Activated CD4-positive, CD25-positive, alpha-beta regulatory T cell treated with anti-CD3 and anti-CD28 coated beads, Interleukin-2, amount 50 U/mL, for 16 hours (primary cell): ENCODE measurements around the gene TSC2.
"Not testable (repeated sequence)": the region's sequence is repeated elsewhere in the genome, so short reads cannot be mapped to it uniquely, and the experiment has no call there.

Source experiments
- DNase-seq: peaks from one replicate; pipeline ENCODE4 v3.0.0-alpha.2; 2020; ENCODE audit warnings: low read depth, low spot score

TSC2 gene

DNA sequence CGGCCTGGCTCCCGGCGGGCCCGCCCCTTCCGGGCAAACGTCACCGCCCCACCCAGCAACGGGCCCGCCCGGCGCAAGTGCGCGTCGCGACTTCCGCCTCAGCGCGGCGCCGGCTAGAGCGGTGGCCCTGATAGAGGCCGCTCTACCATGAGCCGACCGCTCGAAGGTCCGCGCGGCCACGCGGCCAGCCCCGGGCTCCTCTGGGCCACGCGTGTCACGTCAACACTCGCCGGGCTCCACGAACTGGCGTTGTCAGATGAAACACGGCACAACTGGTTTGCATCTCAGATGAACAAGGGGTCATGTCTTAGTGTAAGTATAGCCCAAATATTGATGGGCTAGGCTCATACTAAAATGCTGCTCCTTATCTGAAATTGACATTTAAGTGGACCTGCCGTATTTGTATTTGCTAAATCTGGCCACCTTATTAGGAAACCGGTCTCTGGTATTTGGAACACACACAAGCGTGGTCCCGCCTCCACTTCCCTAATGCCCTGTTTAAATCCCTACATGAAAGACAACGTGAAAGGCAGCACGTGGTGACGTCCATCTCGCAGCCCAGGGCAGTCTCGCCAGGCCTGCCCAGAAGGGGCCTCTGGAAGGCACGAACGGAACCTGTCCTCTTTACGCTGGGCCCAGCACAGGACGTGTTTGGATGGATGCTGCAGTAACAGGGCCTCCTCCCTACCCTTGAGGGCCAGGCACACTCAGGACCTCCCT lies 37.8 kb upstream of the TSC2 start, which contains the start of gene ZNF598:
TSS of gene ZNF598 (minus strand) at position 31 of the 720 bp plus-strand sequence.
- DNase-seq = peak; percentile 57

DNA sequence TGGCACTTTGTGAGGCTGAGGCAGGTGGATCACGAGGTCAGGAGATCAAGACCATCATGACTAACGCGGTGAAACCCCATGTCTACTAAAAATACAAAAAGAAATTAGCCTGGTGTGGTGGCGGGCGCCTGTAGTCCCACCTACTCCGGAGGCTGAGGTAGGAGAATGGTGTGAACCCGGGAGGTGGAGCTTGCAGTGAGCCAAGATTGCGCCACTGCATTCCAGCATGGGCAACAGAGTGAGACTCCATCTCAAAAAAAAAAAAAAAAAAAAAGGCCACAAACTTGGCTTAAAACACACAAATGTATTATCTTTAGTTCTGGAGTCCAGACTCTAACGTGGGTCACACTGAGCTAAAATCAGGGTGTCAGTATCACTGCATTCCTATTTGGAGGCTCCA lies 36.1 kb upstream of the TSC2 start:
- not testable (repeated sequence) for DNase-seq

DNA sequence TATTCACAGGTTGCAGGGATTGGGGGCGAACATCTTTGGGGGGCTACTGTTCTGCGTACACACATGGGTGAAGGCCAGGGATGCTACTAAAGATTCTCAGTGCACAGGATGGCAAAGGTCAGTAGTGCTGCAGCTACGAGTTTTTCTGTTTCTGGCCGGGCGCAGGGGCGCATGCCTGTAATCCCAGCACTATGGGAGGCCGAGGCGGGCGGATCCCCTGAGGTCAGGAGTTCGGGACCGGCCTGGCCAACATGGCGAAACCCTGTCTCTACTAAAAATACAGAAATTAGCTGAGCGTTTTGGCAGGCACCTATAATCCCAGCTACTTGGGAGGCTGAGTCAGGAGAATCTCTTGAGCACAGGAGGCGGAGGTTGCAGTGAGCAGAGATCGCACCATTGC lies 34.3 kb upstream of the TSC2 start:
- DNase-seq = no peak

DNA sequence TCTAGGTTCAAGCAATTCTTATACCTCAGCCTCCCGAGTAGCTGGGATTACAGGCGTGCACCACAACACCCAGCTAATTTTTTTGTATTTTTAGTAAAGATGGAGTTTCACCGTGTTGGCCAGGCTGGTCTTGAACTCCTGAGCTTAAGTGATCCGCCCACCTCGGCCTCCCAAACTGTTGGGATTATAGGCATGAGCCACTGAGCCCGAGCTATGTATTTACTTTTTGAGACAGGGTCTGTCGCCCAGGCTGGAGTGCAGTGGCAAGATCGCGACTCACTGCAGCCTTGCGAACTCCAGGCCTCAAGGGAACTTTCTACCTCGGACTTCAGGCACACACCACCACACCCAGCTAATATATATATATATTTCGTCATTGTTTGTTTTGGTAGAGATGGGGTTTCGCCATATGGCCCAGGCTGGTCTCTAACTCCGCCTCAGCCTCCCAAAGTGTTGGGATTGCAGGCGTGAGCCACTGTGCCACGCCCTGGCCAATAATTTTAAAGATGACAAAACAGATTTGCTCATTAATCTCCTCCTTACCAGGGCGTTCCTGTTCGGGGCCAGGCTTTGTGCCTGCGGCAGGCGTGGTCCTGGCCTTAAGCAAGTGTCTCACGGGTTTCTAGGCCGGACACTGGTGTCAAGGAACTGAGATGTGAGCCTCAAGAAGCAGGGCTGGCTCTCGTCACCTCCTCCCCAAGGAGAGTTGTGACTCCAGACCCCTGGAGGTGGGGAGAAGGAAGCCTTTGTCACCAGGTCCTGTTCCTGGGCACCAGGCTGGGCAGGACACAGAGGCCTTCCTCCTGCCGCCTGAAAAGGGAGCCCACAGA lies 32.5 kb upstream of the TSC2 start:
- DNase-seq = no peak

DNA sequence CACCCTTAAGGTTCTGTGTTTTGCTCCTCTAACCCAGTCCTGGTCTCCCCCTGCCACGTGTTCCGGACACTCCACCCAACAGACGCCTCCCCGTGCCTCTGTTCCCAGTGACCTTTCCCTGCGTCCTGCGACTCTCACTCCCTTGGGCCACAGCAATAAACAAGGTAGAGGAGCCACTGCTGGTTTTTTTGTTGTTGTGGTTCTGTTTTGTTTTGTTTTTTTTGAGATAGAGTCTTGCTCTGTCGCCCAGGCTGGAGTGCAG lies 31.9 kb upstream of the TSC2 start:
- no peak for DNase-seq

DNA sequence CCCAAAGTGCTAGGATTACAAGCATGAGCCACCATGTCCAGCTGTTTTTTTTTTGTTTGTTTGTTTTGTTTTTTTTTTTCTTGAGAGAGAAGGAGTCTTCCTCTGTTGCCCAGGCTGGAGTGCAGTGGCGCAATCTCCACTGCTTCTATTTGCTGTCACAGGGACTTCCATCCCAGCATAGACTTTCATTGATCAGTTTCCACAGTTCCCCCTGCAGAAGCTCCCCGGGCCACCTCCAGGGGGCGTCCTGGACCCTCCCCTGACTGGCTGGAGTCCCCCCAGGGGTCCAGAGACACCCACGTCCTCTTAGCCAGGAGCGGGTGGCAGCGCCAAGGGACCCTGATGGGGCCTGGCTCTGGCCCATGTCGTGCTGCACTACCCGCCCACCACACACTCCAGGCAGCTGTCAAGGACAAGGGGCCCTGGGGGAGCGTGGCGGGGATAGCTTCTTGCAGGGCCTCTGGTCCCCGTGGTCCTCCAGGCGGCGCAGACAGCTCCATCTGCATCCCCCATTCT lies 31.3 kb upstream of the TSC2 start:
- no peak for DNase-seq

DNA sequence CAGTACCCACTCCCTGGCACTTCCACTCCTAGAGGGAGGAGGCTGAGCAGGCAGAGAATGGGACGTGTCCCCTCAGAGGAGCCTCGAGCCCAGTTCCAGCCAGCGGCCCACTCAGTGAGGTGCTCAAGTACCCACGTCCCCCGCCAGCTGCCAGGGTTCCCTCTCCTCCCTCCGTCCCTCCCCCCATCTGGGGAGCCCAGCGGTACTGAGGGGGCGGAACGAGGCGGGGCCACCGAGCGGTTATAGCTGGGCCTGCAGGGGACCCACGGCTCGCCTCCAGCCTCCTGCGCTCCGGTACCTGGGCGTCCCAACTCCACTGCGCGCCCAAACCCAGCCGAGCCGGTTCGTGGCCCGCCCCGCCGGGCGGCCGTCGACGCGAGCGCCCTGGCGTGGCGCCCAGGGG lies 28.3 kb upstream of the TSC2 start, which contains the start of gene NPW:
TSS of gene NPW (plus strand) at position 268 of the 403 bp plus-strand sequence.
- DNase-seq = no peak

DNA sequence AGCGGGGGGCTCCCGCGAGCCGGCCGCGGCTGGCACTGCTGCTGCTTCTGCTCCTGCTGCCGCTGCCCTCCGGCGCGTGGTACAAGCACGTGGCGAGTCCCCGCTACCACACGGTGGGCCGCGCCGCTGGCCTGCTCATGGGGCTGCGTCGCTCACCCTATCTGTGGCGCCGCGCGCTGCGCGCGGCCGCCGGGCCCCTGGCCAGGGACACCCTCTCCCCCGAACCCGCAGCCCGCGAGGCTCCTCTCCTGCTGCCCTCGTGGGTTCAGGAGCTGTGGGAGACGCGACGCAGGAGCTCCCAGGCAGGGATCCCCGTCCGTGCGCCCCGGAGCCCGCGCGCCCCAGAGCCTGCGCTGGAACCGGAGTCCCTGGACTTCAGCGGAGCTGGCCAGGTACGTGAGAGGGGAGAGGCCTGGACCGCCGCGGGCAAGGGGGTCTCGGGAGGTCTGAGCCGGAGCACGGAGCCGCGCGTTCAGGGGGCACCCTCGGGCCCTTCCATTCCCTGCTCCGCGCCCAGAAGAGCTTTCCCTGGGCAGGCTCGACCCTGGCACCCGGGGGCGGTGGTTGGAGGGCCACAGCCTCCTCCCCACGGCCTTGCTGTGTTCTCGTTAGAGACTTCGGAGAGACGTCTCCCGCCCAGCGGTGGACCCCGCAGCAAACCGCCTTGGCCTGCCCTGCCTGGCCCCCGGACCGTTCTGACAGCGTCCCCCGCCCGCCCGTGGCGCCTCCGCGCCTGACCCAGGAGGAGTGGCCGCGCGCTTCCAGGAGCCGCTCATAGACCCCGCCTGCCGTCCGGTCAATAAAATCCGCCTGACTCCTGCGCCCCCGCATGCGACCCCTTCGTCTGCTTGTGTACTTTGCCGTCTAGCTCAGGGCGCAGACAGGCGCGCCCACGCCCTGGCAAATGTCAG lies 27.6 kb upstream of the TSC2 start:
- no peak for DNase-seq

DNA sequence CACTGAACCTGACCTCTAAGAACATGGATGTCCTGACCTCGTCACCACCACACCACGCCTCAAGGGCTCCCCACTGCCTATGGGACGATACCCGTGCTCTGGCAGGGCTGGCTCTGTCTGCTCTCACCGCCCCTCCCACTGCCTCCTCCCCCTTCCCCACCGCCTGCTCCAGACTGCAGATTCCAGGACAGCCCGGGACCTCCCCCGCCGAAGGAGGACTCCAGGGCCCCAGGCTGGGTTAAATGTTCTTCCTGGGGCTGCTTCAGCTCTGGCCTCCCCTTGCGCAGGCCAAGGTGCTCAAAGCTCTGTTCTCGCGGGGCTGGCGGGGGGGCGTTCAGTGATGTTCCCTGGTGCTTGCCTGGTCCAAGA lies 25.1 kb upstream of the TSC2 start:
- DNase-seq = no peak

DNA sequence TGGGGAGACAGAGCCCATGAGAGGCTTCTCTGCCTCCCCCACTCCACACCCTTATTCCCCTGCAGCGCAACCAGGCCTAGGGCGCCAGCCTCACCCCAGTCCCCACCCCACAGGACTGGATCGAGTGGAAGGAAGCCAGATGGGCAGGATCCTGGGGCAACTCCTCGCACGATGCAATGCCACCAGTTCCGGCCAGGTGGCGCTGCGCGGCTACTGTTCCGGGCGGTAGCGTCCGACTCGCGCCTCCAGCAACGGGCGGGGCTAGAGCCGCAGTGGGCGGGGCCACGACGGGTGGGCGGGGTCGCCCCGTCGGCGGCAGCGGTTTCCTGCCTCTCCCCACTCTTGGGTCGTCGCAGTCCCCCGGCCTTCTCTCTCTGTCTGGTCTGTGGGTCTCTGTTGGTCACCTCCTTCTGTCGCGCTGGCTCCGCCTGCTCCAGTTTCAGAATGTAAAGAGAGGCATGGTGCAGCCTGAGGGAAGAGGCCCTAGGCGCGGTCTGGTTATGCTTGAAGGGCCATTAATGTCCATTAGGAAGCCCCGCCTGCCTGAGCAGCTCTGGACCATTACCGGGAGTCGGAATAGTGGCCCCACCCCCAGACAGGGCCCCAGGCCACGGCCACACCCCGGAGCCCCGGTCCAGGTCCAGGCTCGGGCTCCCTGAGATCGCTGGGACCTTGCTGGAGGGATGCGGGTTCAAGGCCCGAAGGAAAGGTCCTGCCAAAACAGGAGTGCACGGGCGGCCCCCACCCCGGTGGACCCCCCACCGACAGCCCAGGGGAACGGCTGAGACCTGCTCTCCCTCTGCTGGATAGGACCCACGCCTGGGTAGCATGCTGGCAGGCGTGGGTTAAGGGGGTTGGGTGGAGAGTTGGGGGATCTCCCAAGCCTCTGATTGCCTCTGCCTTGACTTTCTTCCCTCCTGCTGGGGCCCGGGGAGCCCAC lies 24.4 kb upstream of the TSC2 start:
- DNase-seq = peak; percentile 93

DNA sequence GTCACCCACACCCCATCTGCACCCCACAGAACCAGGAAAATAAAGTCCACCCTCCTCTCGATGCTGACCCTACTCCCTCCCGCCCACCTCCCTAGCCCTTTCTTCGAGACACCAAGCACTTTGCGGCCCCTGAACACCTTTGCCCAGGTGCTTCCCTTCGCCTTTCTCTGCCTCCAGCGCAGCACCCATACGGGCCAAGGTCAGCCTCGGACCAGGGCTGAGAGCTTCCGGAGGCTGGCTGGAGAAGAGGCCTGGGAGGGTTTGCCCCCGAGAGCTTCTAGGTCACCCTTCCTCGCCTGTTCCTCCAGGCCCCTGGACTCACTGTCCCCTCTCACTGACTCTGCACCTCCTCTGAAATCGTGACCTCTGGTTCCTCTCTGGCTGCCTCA lies 23.8 kb upstream of the TSC2 start:
- no peak for DNase-seq

DNA sequence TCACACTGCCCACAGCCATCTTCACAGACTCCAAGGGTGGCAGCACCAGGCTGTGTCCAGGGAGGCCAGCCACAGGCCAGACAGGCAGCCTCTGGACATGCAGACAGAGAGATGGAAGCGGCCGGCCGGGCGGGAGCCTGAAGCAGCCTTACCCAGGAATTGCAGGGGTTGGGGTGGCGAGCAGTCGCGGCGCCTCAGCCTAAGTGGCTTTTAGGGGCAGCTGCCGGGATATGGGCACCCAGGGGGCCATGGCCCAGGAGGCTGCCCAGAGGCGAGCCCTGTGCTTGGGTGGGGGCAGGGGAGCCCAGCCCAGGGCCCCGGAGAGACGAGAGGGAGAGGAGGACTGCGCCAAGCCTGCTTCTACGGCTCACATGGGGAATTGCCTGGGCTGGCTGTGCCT lies 22.5 kb upstream of the TSC2 start:
- no peak for DNase-seq

DNA sequence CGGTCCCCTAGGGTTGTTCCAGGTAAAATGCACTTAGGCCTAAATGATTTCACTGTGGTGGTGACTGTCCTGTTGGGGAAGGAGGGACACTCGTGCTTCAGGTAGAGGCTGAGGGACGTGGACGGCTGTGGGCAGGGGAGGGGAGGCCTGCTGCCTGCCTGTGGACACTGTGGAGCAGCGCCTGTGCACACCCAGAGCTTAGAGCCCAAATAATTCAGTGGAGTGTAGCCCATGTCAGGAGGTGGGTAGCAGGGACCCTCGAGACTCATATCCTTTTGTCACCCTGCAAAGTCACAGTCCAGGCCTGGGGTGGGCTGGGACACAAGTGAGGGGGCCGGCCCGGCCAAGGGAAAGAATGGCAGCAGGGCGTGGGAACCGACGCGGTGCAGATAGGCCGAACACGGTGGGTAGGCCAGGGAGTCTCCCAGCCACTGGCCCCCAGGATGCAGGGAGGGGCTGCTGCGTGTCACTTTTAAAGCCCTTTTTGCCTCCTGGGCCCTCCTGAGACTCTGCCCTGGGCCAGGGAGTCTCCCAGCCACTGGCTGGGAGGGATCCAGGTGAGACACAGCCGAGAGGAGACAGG lies 21.8 kb upstream of the TSC2 start:
- no peak for DNase-seq

DNA sequence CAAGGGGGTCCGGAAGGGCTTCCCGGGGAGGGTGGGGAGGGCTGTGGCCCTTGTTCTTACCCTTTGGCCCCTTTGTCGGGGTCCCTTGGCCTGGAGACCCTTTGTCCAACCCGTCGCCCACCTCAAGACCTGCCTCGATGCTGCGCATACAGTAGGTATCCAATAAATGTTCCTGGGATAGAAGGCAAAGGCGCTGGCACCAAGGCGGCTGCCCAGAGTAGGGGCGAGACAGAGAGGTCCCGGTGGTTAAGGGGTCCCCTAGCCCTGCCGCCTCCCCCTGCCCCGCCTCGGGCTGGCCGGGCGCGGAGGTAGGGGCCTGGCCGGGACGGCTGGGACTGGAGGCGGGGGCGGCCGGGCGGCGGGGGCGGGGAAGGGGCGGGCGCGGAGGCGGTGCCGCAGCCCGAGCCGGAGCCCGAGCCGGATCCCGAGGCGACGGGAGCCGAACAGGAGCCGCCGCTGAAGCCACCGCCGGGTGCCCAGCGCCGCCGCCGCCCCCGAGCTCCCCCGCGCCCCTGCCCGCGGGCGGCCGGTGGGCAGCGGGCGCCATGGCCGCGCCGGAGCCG lies 21.2 kb upstream of the TSC2 start, which contains the start of gene NHERF2:
TSS of gene NHERF2 (plus strand) at position 442 of the 563 bp plus-strand sequence. CDS start at position 546, 104 bp downstream.
- DNase-seq = no peak

DNA sequence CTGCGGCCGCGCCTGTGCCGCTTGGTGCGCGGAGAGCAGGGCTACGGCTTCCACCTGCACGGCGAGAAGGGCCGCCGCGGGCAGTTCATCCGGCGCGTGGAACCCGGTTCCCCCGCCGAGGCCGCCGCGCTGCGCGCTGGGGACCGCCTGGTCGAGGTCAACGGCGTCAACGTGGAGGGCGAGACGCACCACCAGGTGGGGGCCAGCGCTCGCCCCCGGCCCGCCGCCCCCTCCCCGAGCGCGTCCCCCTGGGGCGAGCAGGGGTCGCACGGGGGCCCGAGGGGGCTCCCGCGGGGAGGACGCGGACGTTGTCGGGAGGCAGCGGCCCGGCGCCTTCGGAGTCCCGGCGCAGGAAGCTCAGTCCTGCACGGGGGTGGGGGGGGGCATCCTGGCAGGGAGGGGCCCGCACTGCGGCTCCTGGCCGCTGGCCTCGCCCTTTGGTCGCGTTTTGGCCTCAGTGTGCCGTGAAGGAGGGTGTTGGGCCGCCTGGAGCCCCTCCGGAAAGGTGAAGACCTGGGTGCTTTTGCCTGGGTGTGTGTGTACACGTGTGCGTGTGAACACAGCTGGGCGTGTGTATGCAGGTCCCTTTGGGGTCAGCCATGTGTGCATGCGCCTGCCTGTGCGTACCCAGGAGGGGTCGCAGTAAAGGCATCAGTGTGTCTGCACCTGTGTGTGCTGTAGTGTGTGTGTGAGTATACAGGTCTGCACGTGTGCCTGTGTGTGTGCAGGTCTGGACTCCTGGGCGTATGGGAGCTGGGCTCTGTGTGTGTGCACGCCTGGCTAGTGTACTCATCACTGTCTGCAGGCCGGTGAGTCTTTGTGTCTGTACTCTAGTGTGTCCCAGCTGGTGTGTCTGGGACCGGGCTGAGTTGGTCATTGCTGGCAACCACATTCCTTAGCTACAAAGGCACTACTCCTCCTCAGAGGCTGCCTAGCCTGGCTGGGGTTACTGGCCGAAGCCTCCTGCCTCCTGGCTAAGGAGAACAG lies 20.5 kb upstream of the TSC2 start:
- no peak for DNase-seq

DNA sequence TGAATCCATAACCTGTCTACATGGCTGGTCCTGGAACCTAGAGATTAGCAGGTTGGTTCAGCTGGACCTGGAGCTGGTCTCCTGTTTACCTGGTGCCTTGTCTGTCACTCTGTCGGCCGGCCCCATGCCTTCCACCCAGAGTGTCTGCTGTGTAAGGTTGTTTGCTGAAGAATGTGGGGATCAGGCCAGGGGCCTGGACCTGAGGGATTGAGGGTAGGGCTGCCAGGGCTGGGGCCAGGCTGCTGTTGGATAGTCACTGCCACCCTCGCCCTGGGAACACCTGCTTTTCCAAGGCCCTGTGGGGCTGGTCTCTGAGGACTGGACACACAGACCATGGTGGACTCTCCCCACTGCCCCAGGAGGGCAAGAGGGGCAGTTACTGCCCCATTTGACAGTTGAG lies 19.6 kb upstream of the TSC2 start:
- no peak for DNase-seq

DNA sequence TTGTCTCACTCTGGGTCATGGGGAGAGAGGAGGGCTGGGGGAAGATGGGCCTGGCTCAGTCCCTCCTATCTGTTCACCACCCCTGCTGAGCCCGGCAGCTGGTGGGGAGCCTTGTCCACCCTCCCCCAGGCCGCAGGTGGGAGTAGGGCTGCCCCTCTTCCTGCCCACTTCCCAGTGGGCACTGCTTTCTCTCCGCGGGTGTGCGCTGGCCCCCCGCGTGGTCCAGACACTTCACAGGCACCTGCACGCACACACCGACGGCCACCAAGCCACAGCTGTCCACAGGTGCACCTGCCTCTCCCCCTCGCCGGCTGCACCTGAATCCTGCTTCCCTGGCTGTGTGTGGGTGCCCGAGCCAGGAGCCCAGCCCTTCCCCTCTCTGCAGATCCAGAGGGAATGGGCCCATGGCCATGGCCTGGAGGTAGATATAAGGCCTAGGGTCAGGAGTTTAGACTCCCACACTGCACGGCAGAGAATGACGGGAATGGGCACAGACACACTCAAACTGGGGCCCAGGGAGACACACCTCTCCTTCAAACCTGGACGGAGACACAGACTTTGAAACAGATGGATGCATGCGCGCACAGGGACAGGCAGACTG lies 19.1 kb upstream of the TSC2 start:
- no peak for DNase-seq

DNA sequence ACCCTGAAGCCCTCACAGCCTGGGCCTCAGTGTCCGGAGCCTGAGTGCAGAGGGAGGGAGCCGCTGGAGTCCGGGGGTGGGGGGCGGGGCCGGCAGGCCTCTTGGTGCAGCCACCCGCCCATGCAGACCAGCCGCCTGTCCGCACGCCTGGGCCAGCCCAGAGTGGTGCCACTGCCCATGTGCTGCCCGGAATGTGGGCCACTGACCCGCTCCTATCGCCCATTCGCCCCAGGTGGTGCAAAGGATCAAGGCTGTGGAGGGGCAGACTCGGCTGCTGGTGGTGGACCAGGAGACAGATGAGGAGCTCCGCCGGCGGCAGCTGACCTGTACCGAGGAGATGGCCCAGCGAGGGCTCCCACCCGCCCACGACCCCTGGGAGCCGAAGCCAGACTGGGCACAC lies 18.4 kb upstream of the TSC2 start:
- DNase-seq = no peak
